GM21360 (cell line): ENCODE results near the gene TMEM30A.

Source experiments
- ATAC-seq: cut with Tn5 transposase; IDR thresholded peaks from one replicate; pipeline ENCODE4 v1.9.1; 2021; ENCODE audit warnings: mild to moderate bottlenecking, moderate library complexity; ENCODE audit not compliant: unreplicated experiment

The TMEM30A gene

DNA sequence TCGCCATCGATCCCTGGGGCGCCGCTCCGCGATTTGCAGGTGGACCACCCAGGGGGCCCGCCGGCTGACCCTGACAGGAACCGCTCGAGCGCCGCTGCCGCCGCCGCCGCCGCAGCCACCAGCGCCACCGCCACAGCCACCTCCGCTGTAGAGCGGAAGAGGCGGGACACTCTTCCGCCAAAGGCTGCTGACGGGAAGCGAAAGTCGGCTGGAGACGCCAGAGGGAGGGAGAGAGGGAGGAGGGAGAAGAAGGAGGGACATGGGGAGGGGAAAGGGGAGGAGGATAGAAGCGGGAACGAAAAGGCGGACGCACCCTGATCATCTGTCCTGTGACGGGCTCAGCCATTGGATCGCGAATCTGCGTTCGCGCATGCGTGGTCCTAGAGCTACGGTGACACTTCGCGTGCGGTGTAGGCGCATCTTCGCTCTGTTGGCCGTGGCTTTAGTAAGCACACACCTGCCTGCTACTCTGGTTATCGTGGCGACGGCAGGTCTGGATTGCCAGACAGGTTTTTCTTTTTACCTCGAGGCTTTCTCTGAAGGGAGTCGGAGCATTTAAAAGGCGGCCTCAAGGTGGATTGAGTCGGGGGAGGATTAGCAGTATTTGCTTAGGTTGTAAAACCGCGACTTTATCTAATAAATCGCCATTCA, at the start of gene TMEM30A:
Gene TMEM30A (minus strand): TSS at position 161 of the 651 bp plus-strand sequence. CDS start 154 bp downstream, at position 7.
- peak; percentile 87 for ATAC-seq

DNA sequence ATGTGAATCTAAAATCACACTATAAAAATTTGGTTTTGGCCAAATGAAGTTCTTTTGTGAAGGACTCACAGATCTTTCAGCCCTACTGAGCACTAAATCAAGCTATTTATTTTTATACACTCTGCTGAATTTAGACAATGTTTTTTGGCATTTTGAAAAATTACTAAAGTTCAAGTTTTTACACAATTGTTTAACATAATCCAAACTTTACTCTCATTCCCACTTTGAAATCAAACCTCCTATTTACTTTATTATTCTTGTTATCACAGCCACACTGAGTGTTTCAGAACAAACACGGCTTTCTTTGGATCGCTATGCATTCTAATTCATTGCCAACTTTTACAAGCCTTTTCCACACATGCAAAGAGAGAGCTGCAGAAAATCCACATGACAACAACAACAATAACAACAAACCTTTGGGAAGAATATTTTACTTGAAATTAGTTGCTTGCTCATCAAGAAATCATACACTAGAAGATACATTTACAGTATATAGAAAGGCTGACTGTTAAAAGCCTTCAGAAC, 49.1 kb upstream of the TMEM30A start:
- no peak for ATAC-seq

DNA sequence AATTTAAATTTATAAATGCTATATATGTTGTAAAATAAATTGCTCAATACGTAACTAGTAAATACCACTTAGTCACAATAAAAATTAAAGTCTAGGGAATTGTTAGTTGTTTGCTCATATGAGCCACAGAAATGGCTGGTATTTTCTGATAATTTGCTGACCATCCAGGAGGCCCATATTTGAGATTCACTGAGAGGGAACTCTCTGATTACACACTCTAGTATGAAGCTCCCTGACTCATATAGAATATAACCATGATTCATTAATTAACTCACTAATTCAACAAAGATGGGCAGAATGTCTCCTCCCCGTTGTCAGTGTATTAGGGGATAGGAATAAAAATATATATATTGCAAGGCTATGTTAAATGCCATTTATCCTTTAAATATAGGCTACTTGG, 46.6 kb upstream of the TMEM30A start:
- no peak for ATAC-seq

DNA sequence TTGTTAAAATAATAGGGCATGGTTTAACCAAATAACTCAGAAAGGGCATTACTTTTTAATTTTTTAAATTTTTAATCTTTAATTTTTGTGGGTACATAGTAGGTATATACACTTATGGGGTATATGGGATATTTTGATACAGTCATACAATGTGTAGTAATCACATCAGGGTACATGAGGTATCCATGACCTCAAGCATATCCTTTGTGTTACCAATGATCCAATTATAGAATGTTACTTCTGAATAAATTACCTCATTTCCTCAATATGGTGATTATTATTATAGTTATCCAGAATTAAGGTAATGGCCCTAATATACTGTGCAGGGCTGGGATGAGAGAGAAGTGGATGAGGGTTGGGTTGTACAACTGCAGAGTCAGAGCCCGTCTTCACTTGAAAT, 45.1 kb upstream of the TMEM30A start:
- no peak for ATAC-seq

DNA sequence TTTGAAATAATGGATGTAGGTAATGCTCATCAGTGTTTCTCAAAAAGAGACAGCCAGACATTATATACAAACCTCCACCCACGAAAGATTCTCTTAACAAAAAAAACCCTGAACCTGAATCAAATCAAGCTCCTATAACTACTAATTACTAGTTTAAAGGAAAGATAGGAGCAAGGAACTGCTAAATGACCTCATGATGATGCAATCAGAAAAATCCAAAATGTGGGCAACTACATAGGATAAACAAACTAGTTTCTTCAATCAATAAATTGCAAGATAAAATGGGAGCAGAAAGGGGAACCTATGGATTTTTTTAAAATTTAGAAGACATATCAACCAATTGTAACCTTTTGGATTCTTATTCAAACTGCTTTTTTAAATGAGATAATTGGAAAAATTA, 43.2 kb upstream of the TMEM30A start:
- no peak for ATAC-seq

DNA sequence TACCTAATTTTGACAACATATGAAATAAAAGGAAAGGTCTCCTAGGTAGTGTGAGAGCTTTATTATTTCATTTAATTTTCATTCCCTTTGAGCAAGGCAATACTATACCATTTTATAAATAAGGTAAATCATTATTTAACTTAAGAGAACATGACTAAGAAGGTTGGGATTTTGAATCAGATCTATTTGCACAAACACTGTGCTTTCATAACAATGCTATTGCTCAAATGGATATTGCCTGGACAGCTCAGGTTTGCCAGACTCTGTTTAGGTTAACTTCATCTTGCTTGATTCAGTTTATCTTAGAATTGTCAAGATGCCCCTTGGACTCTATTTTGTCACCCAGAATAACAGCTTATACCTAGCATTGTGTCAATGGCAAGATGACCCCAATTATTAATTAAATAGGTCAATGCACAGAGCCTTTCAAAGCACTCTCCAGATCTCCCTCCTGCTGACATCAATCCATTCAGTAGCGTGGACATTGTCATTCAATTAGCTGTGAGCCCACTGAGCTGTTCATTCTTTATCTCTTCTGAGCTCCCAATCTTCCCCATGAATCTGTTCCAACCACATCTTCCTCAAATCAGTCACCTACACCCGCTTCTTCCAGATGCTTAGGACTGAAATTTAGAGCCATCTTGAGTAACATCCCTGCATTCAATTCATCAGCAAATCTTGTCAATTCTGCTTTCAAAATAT, 42.1 kb upstream of the TMEM30A start:
- ATAC-seq = no peak

DNA sequence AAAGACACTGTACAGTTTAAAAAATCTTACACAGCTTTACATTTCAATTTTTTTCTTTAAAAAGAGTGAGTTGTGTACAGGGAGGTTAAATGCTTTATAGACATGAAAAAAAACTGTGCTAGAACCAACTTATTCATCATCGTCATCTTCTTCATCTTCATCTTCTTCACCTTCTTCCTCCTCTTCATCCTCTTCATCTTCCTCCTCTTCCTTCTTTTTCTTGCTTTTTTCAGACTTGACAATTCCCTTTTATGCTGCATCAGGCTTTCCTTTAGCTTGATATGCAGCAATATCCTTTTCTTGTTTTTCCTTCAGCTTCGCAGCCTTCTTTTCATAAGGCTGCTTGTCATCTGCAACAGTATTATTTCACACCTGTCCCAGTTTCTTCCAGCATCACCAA, 34.3 kb upstream of the TMEM30A start:
- ATAC-seq = no peak

DNA sequence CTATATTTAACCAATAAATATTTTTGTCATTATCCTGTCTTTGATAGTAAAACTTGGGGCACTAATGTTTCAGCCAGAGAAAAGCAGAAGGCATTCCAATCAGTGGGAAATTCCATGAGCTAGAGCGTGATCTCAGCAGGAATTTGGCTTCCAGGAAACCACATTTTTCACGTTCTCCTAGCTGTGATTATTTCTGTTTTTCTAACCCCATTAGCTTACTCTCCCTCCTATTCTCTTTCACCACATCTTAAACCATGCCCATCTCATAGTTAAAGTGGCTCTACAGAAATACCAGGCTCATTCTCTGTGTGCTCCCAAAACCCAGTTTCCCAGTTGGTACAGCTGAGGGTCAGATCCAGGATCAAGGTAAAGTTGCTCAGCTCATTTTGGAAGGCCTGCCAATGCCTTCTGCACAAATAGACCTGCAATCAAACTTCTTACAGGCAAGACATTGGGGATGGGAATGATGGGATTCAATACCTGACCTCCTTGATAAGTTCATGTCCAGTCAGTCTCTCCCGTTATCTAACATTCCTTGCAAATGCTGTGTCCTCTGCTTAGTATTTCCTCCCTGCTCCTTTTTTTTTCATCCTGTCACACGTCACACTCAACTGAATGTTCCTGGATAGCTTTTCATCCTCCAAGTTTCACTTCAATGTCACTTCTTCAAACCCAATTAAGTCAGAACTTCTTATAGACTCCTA, 33.1 kb upstream of the TMEM30A start:
- no peak for ATAC-seq

DNA sequence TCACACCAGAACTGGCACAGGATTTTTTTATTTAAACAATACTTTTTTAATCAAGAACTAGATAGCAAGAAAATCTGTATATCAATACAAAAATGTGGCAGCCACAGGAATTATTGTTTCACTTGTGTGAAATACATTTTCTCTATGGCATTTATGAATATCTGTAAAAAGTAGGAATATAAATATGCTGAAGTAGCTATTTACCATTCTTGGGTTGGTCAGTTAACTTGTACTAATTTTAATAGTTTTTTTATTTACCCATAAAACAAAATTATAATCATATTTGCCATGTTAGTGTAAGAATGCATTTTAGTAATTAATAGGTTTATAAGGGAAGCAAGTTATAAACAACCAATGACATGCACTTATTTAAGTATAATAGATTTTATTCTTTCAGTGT, 31.4 kb upstream of the TMEM30A start:
- ATAC-seq = no peak

DNA sequence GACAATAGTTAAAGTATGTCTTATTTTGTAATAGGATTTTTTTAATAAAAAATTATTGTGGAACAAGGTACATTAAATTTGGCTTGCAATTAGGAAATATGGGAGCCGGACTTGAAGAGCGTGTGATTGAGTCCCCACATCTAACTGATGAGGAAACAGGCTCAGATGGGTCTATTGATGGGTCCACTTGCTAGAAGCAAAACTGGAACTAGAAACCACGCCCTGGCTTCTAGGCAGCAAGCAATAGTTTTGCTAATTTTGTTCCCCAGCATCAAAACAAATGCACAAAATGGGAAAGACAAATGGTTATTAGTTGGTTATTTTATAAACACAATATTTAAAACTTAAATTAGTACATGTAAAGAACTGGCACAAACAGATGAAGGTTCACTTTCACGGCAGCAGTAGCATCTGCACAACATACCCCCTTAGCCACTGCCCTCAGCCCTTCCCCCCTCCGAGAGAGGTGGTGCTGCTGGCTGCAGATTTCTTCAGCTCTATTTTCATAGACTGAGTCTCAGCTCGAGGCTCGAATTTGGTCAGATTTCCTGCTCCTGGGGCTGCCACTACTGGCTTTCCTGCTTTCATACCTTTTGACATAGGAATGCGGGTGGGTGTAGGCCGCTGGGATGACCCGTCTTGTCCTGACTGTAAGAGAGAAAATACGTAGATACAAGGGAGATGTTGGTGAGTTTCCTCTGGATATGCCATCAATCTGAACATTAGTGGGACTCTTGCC, 23.8 kb upstream of the TMEM30A start:
- ATAC-seq = no peak

DNA sequence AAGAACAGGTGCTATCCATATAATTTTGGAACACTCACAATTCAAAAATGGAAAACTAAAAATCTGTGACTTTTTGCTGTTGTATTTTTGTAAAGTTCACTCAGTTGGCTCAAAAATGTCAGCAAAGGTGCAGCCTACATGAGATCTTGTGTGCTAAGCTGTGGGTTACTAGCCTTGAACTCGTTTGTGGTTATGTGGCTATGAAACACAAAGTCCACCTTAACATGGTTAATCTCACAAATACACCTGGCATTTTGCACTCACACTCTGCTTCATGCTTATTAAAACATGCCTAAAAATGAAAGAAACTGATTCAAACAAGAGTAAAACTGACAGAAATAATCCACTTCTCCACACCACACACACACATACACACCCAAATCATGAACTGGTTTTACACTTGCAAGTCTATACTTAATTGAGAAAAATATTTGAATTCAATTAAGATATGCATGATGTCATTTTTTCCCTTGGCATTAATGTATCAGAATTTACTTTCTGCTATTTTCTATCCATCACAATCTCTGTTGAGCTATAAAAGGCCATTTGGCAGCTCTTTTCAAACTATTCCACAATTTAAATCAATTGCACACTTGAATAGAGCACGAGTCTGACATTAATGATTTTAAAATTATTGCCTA, 22.9 kb upstream of the TMEM30A start:
- no peak for ATAC-seq

DNA sequence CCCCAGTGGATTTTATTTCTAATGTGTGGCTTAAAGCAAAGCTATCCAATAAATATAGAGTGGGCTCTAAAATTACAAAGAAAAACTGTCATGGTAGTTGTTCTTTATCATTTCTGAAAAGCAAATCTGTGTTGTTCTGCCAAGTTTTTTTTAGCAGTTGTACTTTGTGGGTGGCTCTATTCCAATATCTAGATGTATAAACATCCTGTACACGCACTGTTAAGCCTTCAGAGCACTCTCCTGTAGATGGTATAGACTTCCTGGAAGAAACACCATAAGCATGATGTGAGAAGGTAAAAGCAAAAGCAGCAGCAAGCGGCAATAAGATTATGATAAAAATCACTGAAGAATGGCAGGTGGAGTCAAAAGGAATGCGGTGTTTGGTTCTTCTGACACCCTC, 21.5 kb upstream of the TMEM30A start:
- no peak for ATAC-seq

DNA sequence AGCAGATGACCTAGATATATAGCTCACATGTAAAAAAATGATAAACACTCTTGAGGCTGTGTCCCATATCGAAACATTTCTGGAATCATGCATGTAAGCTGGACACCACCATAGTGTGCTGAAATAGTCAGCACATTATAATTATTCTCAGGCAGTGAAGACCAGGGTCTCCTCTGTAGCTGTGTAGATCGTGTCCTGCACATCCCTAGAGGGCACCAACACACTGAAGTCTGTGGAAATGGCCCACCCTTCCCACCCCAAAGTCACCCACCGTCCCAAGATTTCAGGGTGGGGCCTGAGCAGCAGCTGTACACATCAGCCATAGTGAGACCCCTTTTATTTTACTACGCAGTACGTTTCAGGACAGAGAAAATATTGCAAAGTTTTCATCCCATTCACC, 21.0 kb upstream of the TMEM30A start:
- ATAC-seq = no peak

DNA sequence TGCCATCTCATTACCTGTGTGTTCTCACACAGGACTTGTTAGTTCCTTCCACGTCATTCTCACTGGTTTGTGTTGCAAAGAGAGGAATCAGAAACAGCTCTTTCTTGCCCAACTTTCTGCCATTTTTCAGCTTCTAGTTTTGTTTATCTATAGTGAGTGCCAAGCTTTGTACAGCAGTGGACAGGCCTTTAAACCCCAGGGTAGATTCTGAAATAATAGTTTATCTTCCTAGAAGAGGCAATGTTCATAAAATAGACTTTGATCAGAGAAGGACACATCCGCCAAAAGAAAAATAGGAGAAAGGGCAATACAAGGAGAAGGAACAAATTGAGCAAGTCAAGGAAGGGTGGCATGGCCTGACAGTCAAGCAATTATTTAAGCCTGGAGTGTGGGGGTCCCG, 17.7 kb upstream of the TMEM30A start:
- ATAC-seq = no peak

DNA sequence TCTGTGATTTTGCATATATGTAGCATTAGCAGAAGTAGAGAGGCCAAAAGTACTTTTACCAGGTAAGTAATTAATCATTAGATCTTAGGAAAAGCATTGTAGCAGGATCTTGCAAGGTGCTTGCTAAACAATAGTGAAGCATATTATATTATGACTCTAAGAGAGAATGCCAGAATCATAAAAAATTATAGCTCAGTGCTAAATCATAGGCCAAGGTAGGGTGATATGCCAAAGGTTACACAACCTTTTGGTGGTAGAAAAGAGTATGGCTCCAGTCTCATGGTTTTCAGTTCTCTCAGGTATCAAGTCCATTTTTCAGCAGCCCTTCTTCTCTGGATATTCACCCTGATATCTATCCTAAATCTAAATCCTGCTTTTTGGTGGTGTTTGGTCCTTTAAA, 16.9 kb upstream of the TMEM30A start:
- ATAC-seq = no peak

DNA sequence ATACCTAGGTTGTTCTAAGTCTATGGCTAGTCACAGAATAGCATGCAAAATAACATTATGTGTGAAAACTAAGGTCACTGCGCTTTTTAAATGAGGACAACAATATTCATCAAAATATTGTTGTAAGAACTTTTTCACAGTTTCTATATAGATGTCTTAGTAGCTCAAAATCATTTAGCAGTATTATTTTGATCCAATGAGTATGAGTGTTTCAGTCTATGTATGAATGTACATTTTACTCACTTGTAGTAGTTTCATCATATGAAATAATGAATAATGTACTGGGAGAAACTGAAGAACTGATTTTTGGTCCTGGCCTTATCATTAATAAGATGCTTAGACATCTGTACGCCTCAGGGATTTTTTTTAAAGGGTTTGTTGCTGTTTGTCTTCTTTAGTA, 16.5 kb upstream of the TMEM30A start:
- no peak for ATAC-seq

DNA sequence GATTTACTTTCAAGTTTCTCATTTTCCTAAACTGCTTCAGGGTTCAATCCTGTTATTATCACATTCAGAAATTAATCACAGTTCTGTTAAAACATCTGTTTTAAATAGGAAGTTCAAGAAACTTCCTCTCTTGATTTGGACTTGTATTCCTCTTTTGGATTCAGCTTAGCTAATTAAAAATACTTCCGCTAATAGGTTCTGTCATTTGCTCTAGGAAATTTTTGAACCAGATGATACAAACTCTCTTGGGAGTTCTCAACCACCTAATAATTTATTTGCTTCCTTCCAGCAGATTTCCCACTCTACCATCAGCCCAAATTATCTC, 15.9 kb upstream of the TMEM30A start:
- no peak for ATAC-seq

DNA sequence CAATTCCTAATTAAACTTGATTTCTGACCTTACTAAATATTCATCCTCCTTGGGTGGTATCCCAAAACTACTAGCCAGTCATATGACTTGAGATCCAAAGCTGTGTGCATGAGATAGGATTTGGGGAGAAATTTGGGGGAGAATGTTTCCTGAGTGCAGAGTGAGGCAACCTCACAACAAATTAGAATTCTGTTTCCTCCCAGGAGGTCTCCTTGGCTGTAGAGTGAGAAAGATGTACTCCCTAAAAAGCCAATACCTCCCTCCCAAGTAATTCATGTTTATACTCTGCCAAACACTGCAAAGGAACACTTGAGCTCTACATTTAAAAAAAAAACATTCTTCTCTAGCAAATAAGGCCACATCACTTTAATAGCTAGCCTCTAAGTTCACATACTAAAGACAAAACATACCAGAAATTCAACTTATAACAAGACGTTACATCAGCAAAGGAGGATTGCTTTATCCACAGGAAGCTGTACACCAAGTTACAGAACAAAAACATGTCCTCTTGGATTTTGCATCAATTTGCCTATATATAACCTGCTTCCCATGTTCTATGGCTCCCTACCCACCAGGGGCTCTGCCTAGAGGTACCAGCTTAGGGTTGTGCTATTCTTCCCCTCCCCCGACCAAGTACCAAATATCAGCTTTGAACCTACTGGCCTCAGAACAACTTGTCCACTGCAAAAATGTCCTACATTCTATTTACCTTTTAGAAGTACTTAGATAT, 15.4 kb upstream of the TMEM30A start:
- no peak for ATAC-seq

DNA sequence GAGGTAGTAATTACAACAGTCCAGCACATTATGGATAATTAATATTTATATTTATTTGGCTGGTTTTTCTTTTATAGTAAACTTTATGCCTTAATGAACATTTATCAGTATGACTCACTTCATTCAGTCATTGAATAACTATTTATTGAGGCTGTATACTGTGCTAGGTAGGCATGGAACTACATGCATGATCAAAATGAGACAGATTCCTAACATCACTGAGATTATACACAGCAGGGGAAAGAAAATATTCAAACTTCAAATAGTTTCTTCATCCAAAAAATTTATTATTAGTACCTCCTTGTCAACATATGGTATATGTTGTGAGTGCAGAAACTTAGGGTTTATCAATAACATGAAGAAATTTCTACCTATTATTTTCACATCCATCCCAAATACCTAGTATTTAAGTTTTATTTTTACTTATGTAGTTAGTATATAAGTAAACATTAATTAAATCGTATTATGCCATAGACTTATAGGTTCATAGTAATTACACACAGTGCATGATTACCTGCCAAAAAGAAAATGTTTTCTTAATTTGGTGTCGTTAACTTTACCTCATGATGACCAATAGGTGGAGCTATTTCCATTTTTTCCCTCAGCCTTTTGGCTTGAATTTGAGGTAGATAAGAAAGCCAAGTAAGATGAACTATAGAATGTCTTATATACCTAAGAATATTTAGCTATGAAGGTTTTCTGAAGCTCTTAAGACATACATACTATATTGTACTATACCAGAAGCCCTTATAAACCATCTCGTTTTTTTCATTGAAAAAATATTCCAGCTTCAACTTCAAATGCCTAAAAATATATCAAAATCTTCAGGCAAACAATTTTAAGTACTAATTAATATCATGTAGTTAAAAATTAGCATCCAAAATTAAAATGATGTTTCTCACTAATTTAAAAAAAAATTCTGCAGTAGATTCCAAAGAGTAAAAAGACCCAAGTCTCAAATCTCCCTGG, 12.5 kb upstream of the TMEM30A start:
- peak; percentile 70 for ATAC-seq
